ENCODE data around the gene GAREM2.

Gene GAREM2

GRCh38 chr2:26172871-26173775, at the start of gene GAREM2:
Gene GAREM2 (plus strand): TSS chr2:26173088. CDS start chr2:26173221, 133 bp downstream.
- no peak for DNase-seq (ENCODE audit: low spot score)
- in situ Hi-C loops (cut with MboI; ENCODE audit: low sequenced_read_pairs, unreplicated experiment) = no loop called here

GRCh38 chr2:26123426-26123825, 49.5 kb upstream of the GAREM2 start:
- TF ChIP-seq, protein P1, sequence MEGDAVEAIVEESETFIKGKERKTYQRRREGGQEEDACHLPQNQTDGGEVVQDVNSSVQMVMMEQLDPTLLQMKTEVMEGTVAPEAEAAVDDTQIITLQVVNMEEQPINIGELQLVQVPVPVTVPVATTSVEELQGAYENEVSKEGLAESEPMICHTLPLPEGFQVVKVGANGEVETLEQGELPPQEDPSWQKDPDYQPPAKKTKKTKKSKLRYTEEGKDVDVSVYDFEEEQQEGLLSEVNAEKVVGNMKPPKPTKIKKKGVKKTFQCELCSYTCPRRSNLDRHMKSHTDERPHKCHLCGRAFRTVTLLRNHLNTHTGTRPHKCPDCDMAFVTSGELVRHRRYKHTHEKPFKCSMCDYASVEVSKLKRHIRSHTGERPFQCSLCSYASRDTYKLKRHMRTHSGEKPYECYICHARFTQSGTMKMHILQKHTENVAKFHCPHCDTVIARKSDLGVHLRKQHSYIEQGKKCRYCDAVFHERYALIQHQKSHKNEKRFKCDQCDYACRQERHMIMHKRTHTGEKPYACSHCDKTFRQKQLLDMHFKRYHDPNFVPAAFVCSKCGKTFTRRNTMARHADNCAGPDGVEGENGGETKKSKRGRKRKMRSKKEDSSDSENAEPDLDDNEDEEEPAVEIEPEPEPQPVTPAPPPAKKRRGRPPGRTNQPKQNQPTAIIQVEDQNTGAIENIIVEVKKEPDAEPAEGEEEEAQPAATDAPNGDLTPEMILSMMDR (IDR thresholded peaks at IDR 0.05; ENCODE audit: borderline replicate concordance, control extremely low read depth, extremely low read depth, insufficient read depth, missing control alignments) = no peak
- in situ Hi-C loops (cut with MboI; ENCODE audit: low sequenced_read_pairs, unreplicated experiment) = no loop called here
- DNase-seq (ENCODE audit: low spot score) = no peak

More at GRCh38 chr2:26172871-26173775, at the start of gene GAREM2:
- TF ChIP-seq, protein P1 (IDR thresholded peaks at IDR 0.05; ENCODE audit: borderline replicate concordance, control extremely low read depth, extremely low read depth, insufficient read depth, missing control alignments) = no peak

DNA sequence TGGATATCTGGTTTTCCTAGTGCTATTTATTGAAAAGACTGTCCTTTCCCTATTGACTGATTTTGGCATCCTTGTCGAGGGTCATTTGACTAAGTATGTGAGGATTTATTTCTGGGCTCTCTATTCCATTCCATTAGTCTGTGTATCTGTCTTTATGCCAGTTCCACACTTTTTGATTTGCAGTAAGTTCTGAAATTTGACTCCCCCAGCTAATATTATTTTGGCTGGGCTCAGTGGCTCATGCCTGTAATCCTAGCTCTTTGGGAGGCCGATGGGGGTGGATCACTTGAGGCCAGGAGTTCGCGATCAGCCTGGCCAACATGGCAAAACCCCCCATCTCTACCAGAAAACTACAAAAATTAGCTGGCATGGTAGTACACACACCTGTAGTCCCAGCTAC, 46.8 kb upstream of the GAREM2 start:
- DNase-seq (ENCODE audit: low spot score) = no peak
- in situ Hi-C loops (cut with MboI; ENCODE audit: low sequenced_read_pairs, unreplicated experiment) = no loop called here
- TF ChIP-seq, protein P1 (IDR thresholded peaks at IDR 0.05; ENCODE audit: borderline replicate concordance, control extremely low read depth, extremely low read depth, insufficient read depth, missing control alignments) = no peak

- no peak for DNase-seq (ENCODE audit: low spot score)
- in situ Hi-C loops (cut with MboI; ENCODE audit: low sequenced_read_pairs, unreplicated experiment) = no loop called here
- TF ChIP-seq, protein P1 (IDR thresholded peaks at IDR 0.05; ENCODE audit: borderline replicate concordance, control extremely low read depth, extremely low read depth, insufficient read depth, missing control alignments) = no peak
Measured at GRCh38 chr2:26128176-26128575, 44.7 kb upstream of the GAREM2 start.

GRCh38 chr2:26130763-26131162, 42.1 kb upstream of the GAREM2 start:
- in situ Hi-C loops (cut with MboI; ENCODE audit: low sequenced_read_pairs, unreplicated experiment) = no loop called here
- TF ChIP-seq, protein P1 (IDR thresholded peaks at IDR 0.05; ENCODE audit: borderline replicate concordance, control extremely low read depth, extremely low read depth, insufficient read depth, missing control alignments) = no peak
- DNase-seq (ENCODE audit: low spot score) = no peak

GRCh38 chr2:26136451-26136850, 36.4 kb upstream of the GAREM2 start:
- in situ Hi-C loops (cut with MboI; ENCODE audit: low sequenced_read_pairs, unreplicated experiment) = no loop called here
- no peak for DNase-seq (ENCODE audit: low spot score)
- TF ChIP-seq, protein P1 (IDR thresholded peaks at IDR 0.05; ENCODE audit: borderline replicate concordance, control extremely low read depth, extremely low read depth, insufficient read depth, missing control alignments) = no peak
